Tibial nerve (tissue), 4 donors: ENCODE data around the gene DKK3. TPM values are rescaled to one million over a fixed set of nuclear protein-coding genes. Genes with fewer than 3 reads are reported as not detected.

Experiments
- DNase-seq, 2 donors: peaks; one replicate each; pipeline ENCODE4 v3.0.0-alpha.2; 2019; ENCODE audit warnings: low spot score in 2 of 2
- H3K27ac ChIP-seq, 4 donors: fragments of 200-600 bp; sonication (generic) in 3 of 4; one replicate each; pipeline ENCODE4 v1.5.1; 2017 to 2019; ENCODE audit warnings: mild to moderate bottlenecking in 1 of 4
- H3K27me3 ChIP-seq, 2 donors: fragments of 200-600 bp; sonication (generic) in 1 of 2; one replicate each; pipeline versions ENCODE4 v1.5.1 to v1.6.0; 2017 to 2019
- H3K36me3 ChIP-seq, 3 donors: fragments of 200-600 bp; sonication (generic); one replicate each; pipeline ENCODE4 v1.5.1; 2018 to 2019
- H3K4me1 ChIP-seq, 4 donors: fragments of 200-600 bp; sonication (generic) in 3 of 4; one replicate each; pipeline ENCODE4 v1.5.1; 2017 to 2019
- H3K4me3 ChIP-seq, 4 donors: fragments of 200-600 bp; sonication (generic) in 3 of 4; one replicate each; pipeline ENCODE4 v1.5.1; 2017 to 2019; ENCODE audit warnings: mild to moderate bottlenecking in 1 of 4, moderate library complexity in 1 of 4
- H3K9me3 ChIP-seq, 4 donors: fragments of 200-600 bp; sonication (generic) in 3 of 4; one replicate each; pipeline ENCODE4 v1.5.1; 2017 to 2019
- EP300 ChIP-seq, 2 donors: sonication (generic); formaldehyde crosslinking; IDR thresholded peaks; one replicate each; pipeline ENCODE4 v1.6.1; 2017; ENCODE audit warnings: antibody characterized with exemption in 2 of 2, mild to moderate bottlenecking in 1 of 2
- POLR2A ChIP-seq, 2 donors: fragments of 450-650 bp; IDR thresholded peaks; one replicate each; pipeline ENCODE4 v1.6.1; 2017; ENCODE audit warnings: antibody characterized with exemption in 2 of 2, mild to moderate bottlenecking in 2 of 2, moderate library complexity in 2 of 2
- WGBS, 2 donors: methylation state at CpG; one replicate each; pipeline ENCODE4 v1.1.5; 2018; 5-methylcytosine and 5-hydroxymethylcytosine counted together
- total RNA-seq, 4 donors: library from RNA; depleted of rRNA; stranded (reverse); fragments of >200 nt; gene quantifications; one replicate each; pipeline ENCODE4 v1.1.0, GENCODE V29; 2016
- TF ChIP-seq, protein P1 (sequence below), 5 experiments: fragments of 200-600 bp in 3 of 5; fragments of 450-650 bp in 2 of 5; sonication (generic) in 3 of 5; IDR thresholded peaks; one replicate each; pipeline ENCODE4 v1.5.1; 2016 to 2019; ENCODE audit warnings: antibody characterized with exemption in 5 of 5, mild to moderate bottlenecking in 3 of 5, moderate library complexity in 2 of 5

The DKK3 gene
- total RNA-seq, 4 donors from 2014 or later: 192 to 446 (median 254) TPM

DNA sequence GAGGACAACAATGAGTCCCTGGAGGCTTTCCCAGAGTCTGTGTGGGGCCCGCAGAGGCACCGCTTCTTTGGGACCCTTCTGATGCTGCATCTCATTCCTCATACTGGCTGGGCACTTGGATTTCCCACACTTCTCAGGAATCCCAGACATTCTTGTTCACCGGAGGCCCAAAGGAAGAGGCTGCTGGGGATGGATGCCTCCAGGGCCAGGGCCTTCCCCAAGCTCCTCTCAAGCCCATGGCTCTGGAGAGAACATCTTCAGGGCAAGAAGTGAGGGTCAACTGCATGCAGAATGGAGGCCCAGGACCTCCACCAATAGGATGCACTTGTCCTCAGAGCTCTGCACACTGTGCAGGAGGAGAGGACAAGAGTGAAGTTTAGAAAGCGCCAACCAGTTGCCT is 34.6 kb downstream of the DKK3 start:
- no peaks in the 10 kb centered on the region for H3K27me3 ChIP-seq
- no peaks in the 10 kb centered on the region for H3K36me3 ChIP-seq
- 34 to 56% methylated on average over 4 of the region's 4 CpGs for WGBS, 2 donors
- H3K27ac ChIP-seq: peak overlapping the region; percentile 58 to 86 (median 80)
- no peak overlapping the region for H3K4me3 ChIP-seq
- TF ChIP-seq EP300 (IDR thresholded peaks at IDR 0.05) (no peak), POLR2A (IDR thresholded peaks at IDR 0.05) (no peak)
- TF ChIP-seq, protein P1, sequence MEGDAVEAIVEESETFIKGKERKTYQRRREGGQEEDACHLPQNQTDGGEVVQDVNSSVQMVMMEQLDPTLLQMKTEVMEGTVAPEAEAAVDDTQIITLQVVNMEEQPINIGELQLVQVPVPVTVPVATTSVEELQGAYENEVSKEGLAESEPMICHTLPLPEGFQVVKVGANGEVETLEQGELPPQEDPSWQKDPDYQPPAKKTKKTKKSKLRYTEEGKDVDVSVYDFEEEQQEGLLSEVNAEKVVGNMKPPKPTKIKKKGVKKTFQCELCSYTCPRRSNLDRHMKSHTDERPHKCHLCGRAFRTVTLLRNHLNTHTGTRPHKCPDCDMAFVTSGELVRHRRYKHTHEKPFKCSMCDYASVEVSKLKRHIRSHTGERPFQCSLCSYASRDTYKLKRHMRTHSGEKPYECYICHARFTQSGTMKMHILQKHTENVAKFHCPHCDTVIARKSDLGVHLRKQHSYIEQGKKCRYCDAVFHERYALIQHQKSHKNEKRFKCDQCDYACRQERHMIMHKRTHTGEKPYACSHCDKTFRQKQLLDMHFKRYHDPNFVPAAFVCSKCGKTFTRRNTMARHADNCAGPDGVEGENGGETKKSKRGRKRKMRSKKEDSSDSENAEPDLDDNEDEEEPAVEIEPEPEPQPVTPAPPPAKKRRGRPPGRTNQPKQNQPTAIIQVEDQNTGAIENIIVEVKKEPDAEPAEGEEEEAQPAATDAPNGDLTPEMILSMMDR (IDR thresholded peaks at IDR 0.05): no peak
- no peaks in the 10 kb centered on the region for H3K9me3 ChIP-seq
- H3K4me1 ChIP-seq: peaks cover 5 to 100% (median 67%) of the 10 kb centered on the region in 4 donors
- DNase-seq: no peak

DNA sequence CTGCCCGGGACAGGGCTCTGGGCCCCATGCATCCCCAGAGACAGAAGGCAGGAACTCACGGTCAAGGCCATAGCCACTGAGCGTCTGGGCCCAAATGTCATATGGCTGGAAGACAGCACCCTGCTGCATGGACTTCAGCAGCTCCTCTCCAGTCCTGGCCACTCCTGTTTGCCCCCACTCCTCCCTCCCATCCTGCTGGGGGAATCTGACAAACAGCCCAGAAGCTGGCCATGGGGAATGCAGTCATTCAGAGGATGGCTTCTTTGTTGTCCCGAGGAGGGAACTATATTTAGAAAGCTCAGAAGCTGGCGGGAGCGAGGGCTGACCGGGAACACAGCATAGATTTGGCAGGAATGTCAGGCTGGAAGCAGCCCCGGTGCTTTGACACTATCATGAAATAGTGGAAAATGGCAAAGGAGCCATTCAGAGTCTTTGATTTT is 35.0 kb downstream of the DKK3 start:
- Histone ChIP-seq H3K27me3 (no peaks in the 10 kb centered on the region), H3K36me3 (no peaks in the 10 kb centered on the region), H3K4me1 (peaks cover 5 to 100% (median 67%) of the 10 kb centered on the region in 4 donors), H3K4me3 (no peak overlapping the region), H3K27ac (peak overlapping the region; percentile 58 to 86 (median 80)), H3K9me3 (no peaks in the 10 kb centered on the region)
- TF ChIP-seq EP300 (IDR thresholded peaks at IDR 0.05) (peak in 1 of 2 donors; percentile 77), POLR2A (IDR thresholded peaks at IDR 0.05) (no peak)
- WGBS, 2 donors: 16 to 34% methylated on average over 8 of the region's 8 CpGs
- peak; percentile 59 to 66 for DNase-seq

- H3K27ac ChIP-seq: peak overlapping the region; percentile 58 to 86 (median 80)
- 63 to 74% methylated on average over 3 of the region's 3 CpGs for WGBS, 2 donors
- DNase-seq: no peak
Measured at GRCh38 chr11:11972730-11973341, 35.6 kb downstream of the DKK3 start.

DNA sequence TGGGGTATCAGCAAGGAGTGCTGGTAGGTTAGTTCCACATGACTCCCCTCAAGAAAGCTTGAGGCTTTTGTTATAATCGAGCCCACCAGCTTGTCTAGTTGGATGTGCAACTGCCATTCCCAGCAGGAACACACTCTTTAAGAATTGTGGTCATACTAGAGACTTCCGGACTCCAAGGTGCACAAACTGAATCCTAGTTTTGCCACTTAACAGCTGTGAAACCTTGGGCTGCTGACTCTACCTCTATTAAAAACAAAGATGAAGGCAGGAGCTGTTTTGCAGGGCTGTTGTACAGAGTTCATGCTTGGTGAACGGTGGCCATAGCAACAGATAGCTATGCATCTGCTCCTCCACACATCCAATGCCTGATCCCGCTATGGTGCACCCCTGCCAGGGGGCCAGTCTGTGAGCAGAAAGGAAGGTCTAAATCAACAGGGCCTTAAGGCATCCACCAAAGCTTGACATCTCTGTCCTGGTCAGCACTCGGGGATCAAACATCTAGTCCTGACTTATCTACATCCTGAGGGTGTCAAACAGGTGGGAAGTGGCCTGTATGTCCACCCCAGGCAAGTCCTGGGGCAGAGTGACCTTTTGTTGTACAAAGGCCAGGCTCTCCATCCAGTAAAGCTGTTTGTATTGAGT is 36.4 kb downstream of the DKK3 start:
- Histone ChIP-seq H3K9me3 (no peaks in the 10 kb centered on the region), H3K27ac (peak overlapping the region; percentile 58 to 86 (median 80)), H3K36me3 (peaks cover 0 to 5% (median 0%) of the 10 kb centered on the region in 3 donors), H3K27me3 (no peaks in the 10 kb centered on the region), H3K4me3 (no peak overlapping the region), H3K4me1 (peaks cover 5 to 100% (median 58%) of the 10 kb centered on the region in 4 donors)
- TF ChIP-seq, protein P1 (IDR thresholded peaks at IDR 0.05): no peak
- WGBS, 2 donors: 82 to 90% methylated on average over 5 of the region's 5 CpGs
- DNase-seq: no peak

More at GRCh38 chr11:11972730-11973341, 35.6 kb downstream of the DKK3 start:
- Histone ChIP-seq H3K27me3 (no peaks in the 10 kb centered on the region), H3K9me3 (no peaks in the 10 kb centered on the region), H3K36me3 (peaks cover 0 to 3% (median 0%) of the 10 kb centered on the region in 3 donors), H3K4me3 (no peak overlapping the region), H3K4me1 (peaks cover 5 to 100% (median 66%) of the 10 kb centered on the region in 4 donors)
- TF ChIP-seq POLR2A (IDR thresholded peaks at IDR 0.05) (no peak), EP300 (IDR thresholded peaks at IDR 0.05) (no peak)
- TF ChIP-seq, protein P1 (IDR thresholded peaks at IDR 0.05): no peak

GRCh38 chr11:11970556-11970955 is 37.9 kb downstream of the DKK3 start:
- Histone ChIP-seq H3K4me3 (no peak overlapping the region), H3K36me3 (peaks cover 0 to 17% (median 0%) of the 10 kb centered on the region in 3 donors), H3K27me3 (no peaks in the 10 kb centered on the region), H3K27ac (peak overlapping the region; percentile 60 to 86 (median 74)), H3K9me3 (no peaks in the 10 kb centered on the region), H3K4me1 (peaks cover 5 to 86% (median 46%) of the 10 kb centered on the region in 4 donors)
- WGBS, 2 donors: 97 to 98% methylated on average over 2 of the region's 2 CpGs
- TF ChIP-seq, protein P1 (IDR thresholded peaks at IDR 0.05): no peak
- no peak for TF ChIP-seq POLR2A (IDR thresholded peaks at IDR 0.05)
- TF ChIP-seq EP300 (IDR thresholded peaks at IDR 0.05): no peak
- DNase-seq: no peak
